WI38 (cell line): ENCODE measurements around the gene REPIN1.

ENCODE experiments used
- H3K4me3 ChIP-seq: 2 replicates; pipeline ENCODE4 v1.5.1; 2011; ENCODE audit warnings: low read depth, mild to moderate bottlenecking, control low read depth, low read length
- CTCF ChIP-seq: IDR thresholded peaks from 2 replicates; pipeline ENCODE4 v1.5.1; 2012; ENCODE audit warnings: low read depth, mild to moderate bottlenecking, control low read depth, low read length

The REPIN1 gene

GRCh38 chr7:150388709-150389531 is 20.3 kb downstream of the REPIN1 start:
- TF ChIP-seq CTCF = peak; percentile 59
- H3K4me3 ChIP-seq = no peak overlapping the region

- no peak for TF ChIP-seq CTCF
- no peak overlapping the region for H3K4me3 ChIP-seq
Observed at GRCh38 chr7:150389532-150389816, 20.9 kb downstream of the REPIN1 start.

- no peak overlapping the region for H3K4me3 ChIP-seq
- TF ChIP-seq CTCF = no peak
Observed at GRCh38 chr7:150390205-150390604, 21.6 kb downstream of the REPIN1 start.

- no peak overlapping the region for H3K4me3 ChIP-seq
- no peak for TF ChIP-seq CTCF
Observed at GRCh38 chr7:150393325-150393724, 24.7 kb downstream of the REPIN1 start.

- no peak overlapping the region for H3K4me3 ChIP-seq
- TF ChIP-seq CTCF = no peak
Observed at GRCh38 chr7:150396426-150396825, 27.8 kb downstream of the REPIN1 start.

- H3K4me3 ChIP-seq = no peak overlapping the region
- TF ChIP-seq CTCF = no peak
Observed at GRCh38 chr7:150396851-150397260, 28.2 kb downstream of the REPIN1 start.

- TF ChIP-seq CTCF = no peak
- no peak overlapping the region for H3K4me3 ChIP-seq
Observed at GRCh38 chr7:150397346-150398107, 28.9 kb downstream of the REPIN1 start.
